ENCODE results near the gene BTNL8. TPM values are rescaled to one million over a fixed set of nuclear protein-coding genes. Genes with fewer than 3 reads are reported as not detected.

Gene BTNL8
- total and polyA plus RNA-seq, 2 of the 13 experiments (the other 11 are each of a cell fraction or from before 2014, with no cell fraction given): not detected

Small RNA genes within 50 kb of the gene (small RNA-seq; reads per million reads assigned to genes)
- 0 reads per million in 3 experiments for gene RF00019 (ENCODE audit: insufficient read depth in 2 of 3, insufficient read length in 3 of 3, low read depth in 2 of 3, low replicate concordance in 1 of 3)
- gene RPS29P12 (ENCODE audit: insufficient read depth in 2 of 3, insufficient read length in 3 of 3, low read depth in 2 of 3, low replicate concordance in 1 of 3): 0 reads per million in 3 experiments

Other genes with a start within 250 kb of the BTNL8 start
- gene FLT4, start 249.6 kb upstream of the BTNL8 start, total RNA-seq (2016; rRNA removed; fragmentation: Illumina TruSeq; extraction: Trizol): not detected in 2 replicates
- gene FLT4, start 249.6 kb upstream of the BTNL8 start, polyA plus RNA-seq (2011; rRNA removed): not detected in 2 replicates
- gene OR2Y1, start 159.1 kb upstream of the BTNL8 start, total RNA-seq (2016; rRNA removed; fragmentation: Illumina TruSeq; extraction: Trizol): not detected in 2 replicates
- not detected in 2 replicates for gene OR2Y1, start 159.1 kb upstream of the BTNL8 start, polyA plus RNA-seq (2011; rRNA removed)
- 26.7 and 50.1 TPM in 2 replicates for gene MGAT1, start 96.4 kb upstream of the BTNL8 start, total RNA-seq (2016; rRNA removed; fragmentation: Illumina TruSeq; extraction: Trizol)
- gene MGAT1, start 96.4 kb upstream of the BTNL8 start, polyA plus RNA-seq (2011; rRNA removed): 55.3 and 72.5 TPM in 2 replicates
- 18.9 and 19.4 TPM in 2 replicates for gene ZFP62, start 37.9 kb upstream of the BTNL8 start, total RNA-seq (2016; rRNA removed; fragmentation: Illumina TruSeq; extraction: Trizol)
- gene ZFP62, start 37.9 kb upstream of the BTNL8 start, polyA plus RNA-seq (2011; rRNA removed): 8.2 and 8.4 TPM in 2 replicates
- gene BTNL3, start 89.7 kb downstream of the BTNL8 start, total RNA-seq (2016; rRNA removed; fragmentation: Illumina TruSeq; extraction: Trizol): not detected in 2 replicates
- gene BTNL3, start 89.7 kb downstream of the BTNL8 start, polyA plus RNA-seq (2011; rRNA removed): not detected in 2 replicates
- gene BTNL9, start 141.1 kb downstream of the BTNL8 start, total RNA-seq (2016; rRNA removed; fragmentation: Illumina TruSeq; extraction: Trizol): 0.13 TPM in 1 of 2 replicates, not detected in the other
- not detected in 2 replicates for gene BTNL9, start 141.1 kb downstream of the BTNL8 start, polyA plus RNA-seq (2011; rRNA removed)
- gene OR2V1, start 232.0 kb downstream of the BTNL8 start, total RNA-seq (2016; rRNA removed; fragmentation: Illumina TruSeq; extraction: Trizol): not detected in 2 replicates
- not detected in 2 replicates for gene OR2V1, start 232.0 kb downstream of the BTNL8 start, polyA plus RNA-seq (2011; rRNA removed)
- not detected in 2 replicates for gene OR2V2, start 248.4 kb downstream of the BTNL8 start, total RNA-seq (2016; rRNA removed; fragmentation: Illumina TruSeq; extraction: Trizol)
- gene OR2V2, start 248.4 kb downstream of the BTNL8 start, polyA plus RNA-seq (2011; rRNA removed): not detected in 2 replicates

Data from HepG2 (cell line).